Stimulated activated CD4-positive, alpha-beta T cell treated with anti-CD3 and anti-CD28 coated beads, Interleukin-1b, Interleukin-23, amount 100 ng/mL, for 1 hour (primary cell): ENCODE results near the gene TCAF1.
A peak's percentile ranks its signal among the peaks of the same experiment; 100 is the strongest.
"Not testable (repeated sequence)": the region's sequence is repeated elsewhere in the genome, so short reads cannot be mapped to it uniquely, and the experiment has no call there.

ENCODE experiments used
- DNase-seq, 2 donors: peaks; one replicate each; pipeline ENCODE4 v3.0.0-alpha.2; 2020; ENCODE audit warnings: low read depth in 2 of 2

The TCAF1 gene

DNA sequence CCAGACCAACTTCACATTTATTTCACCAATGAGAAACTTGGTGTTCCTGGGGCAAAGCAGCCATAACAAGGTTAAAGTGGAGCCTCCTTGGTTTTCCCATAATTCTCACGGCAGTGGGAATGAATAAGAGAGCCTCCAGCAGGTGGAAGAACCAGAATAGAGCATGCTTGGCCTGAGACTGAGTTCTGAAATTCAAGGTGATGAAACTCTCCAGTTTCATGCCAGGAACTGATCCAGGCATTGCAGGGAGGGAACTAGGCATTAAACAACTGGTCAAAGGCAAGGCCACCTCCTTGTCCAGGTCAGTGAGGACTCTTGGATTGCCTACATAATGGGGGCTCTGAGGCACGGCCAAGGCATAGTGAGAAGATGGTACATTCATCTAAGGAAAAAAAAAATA lies 44.0 kb downstream of the TCAF1 start:
- not testable (repeated sequence) for DNase-seq

DNA sequence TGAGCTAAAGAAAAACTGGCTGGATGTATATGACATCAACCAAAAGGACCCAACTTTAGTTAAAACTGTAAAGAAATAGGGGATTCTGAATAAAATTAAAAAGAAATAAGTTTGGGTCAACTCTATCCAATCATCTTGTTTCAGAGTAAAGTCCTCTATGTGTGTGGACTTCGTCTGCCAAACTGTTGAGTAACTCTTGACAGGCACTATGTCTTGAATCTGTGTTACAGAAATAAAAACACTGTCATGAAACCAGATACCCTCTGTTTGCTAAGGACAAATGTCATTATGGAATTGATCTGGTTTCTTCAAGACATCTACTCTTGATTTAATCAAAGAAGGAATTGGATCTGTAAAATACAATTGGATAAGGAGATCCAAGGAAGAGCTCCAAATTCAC lies 46.5 kb downstream of the TCAF1 start:
- DNase-seq, result not testable (repeated sequence)

DNA sequence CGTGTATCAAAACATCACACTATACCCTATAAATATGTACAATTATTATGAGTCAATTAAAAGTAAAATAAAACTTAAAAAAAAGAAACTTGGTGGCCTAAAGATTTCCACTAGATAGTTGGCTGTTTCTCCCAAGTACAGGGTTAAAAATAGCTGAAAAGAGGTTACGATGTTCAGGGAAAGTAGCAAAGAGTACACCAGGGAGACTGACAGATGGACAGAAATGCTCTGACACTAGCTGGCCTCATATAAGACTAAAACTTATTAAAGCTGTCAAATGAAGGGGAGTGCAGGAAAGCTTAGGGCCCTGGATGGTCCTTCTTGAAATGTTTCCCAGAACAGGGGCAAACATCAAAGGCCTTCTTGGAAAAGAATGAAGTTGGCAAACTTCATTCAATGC lies 51.3 kb downstream of the TCAF1 start:
- DNase-seq, result no peak

DNA sequence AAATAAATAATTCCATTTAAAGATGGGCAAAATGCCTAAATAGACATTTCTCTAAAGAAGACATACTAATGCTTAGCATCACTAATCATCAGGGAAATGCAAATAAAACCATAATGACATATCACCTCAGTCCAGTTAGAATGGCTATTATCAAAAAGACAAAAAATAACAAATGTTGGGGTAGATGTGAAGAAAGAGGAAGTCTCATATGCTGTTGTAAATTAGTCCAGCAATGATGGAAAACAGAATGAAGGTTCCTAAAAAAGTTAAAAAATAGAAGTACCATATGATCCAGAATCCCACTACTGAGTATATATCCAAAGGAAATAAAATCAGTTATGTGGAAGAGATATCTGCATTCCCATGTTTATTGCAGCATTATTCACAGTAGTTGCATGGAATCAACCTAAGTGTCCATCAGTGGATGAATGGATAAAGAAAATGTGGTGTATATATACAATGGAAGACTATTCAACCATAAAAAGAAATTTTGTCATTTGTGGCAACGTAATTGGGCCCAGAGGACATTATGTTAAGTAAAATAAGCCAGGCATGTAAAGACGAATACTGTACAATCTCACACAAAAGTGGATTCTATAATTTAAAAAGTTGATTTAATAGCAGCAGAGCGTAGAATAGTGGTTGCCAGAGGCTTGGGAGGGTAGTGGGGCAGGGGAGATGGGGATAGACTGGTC lies 52.0 kb downstream of the TCAF1 start:
- no peak for DNase-seq

DNA sequence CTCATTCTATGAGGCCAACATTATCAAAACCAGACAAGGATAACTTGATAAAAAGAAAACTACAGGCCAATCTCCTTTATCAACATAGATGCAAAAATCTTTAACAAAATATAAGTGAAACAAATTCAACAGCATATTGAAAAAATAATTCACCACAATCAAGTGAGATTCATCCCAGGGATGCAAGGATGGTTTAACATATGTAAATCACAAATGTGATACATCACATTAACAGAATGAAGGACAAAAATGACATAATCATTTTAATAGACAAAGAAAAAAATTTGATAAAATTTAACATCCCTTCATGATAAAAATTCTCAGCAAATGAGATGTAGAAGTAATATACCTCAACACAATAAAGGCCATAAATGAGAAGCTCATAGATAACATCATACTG lies 53.8 kb downstream of the TCAF1 start:
- DNase-seq, result no peak

DNA sequence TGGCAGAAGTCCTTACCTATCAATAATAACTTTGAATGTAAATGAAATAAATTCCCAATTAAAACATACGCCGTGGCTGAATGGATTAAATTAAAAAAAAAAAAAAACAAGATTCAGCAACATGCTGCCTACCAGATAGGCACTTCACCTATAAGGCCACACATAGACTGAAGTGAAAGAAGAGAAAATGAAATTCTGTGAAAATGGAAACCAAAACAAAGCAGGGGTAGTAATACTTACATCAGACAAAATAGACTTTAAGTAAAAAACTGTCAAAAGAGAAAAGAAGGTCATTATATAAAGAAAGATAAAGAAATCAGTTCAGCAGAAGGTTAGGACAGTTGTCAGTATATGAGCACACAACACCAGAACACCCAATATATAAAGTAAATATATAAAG lies 55.3 kb downstream of the TCAF1 start:
- no peak for DNase-seq

DNA sequence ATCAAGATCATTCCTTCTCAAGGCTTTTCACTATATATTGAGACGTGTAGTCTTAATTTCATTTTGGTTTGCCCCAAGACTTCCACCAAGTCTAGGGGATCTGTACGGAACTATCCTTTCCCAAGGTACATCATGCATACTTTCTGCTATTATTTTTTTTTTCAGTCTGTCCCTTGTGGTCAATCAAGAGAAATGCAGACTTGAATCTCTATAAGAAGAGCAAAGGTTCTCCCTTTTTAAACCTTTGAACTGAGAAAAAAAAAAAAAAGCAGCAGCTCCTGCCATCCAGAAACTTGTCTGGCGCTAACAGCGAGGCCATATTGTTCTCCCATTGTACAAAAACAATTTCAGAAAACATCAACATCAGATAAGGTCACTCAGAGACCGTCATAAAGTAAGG lies 60.3 kb downstream of the TCAF1 start:
- not testable (repeated sequence) for DNase-seq

DNA sequence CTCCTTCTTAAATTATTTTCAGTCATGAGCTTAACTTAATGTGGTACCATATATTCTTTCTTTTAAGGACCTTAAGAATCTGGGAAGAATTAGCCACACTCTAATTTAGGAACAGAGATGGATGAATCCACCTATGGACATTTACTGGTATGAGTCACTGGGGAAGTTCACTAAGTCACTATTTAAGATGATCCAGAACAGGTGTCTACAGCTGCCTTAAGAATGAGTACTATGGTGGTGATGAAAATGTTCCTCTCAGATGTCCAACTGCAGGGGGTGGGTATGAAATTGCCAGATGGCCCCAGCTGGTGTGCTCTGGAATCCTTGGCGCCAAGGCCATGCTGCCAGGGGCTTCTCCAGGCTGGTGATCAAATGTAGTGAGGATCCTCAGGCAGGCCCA lies 61.9 kb downstream of the TCAF1 start:
- DNase-seq, result not testable (repeated sequence)

DNA sequence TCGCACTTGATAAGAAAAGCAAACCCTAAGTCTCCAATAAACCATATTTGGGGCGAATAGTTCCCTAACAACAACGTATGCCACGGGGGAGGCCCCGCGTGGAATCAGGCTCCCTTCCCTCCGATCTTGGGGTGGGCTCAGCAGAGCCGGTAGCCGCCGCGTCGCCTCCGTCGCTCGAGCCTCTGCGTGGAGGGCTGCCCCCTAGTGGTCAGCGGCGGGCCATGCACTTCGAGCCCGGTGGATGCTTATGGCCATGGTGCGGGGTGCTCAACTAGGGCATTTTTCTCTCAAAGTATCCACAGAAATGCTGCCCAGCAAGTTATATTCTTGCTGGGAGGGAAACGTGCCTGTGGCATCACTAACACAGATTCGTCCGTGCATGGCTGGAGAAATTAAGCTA lies 64.8 kb downstream of the TCAF1 start:
- peak; percentile 85 to 98 for DNase-seq

DNA sequence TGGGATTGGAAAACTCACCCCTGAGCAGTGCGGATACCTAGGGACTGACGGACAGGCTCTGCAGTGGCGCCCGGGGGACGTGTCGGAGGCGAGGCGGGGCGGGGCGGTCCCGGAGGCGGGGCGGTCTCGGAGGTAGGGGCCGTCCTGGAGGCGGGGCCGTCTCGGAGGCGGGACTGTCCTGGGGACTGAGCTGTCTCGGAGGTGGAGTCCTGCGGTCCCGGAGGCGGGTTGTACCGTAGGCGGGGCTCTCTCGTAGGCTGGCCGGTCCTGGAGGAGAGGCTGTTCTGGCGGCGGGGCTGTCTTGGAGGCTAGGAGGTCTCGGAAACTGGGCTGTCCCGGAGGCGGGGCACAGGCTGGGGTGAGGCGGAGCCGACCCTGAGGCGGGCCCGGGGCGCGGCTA lies 65.4 kb downstream of the TCAF1 start:
- DNase-seq, result peak; percentile 82 to 84

DNA sequence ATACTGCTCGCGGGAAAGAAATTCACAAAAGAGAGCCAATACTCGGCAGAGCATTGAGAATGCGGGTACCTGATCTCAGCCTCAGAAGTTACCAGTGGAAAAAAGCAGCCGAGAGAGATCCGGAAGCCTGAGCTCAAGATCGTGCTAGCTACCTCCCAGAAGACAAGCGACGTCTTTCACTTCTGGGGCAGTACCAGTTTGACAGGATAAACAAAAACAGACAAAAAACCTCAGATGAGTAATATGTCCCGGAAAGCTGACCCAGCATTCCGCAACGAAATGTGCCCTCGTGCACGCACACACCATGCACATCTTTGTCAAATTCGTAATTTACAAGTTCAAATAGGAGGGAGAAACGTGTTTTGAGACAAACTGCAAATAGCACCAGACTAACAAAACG lies 65.9 kb downstream of the TCAF1 start:
- not testable (repeated sequence) for DNase-seq

DNA sequence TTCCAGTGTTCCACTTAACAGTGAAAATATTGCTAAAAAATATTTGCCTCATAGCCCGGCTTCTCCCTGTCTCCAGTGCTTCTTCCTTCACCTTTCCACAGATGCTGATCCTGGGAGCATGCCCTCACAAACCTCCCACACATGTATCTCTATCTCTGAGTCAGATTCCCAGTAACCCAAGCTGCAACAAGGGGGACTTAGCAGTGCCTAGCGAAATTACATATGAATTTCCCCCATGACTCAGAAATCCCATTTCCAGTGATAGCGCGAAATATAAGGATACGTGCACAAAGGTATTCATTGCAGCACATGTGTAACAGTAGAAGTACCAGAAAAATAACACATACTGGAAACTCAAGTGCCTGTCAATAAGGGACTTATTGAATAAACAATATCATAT lies 75.4 kb downstream of the TCAF1 start:
- not testable (repeated sequence) for DNase-seq

DNA sequence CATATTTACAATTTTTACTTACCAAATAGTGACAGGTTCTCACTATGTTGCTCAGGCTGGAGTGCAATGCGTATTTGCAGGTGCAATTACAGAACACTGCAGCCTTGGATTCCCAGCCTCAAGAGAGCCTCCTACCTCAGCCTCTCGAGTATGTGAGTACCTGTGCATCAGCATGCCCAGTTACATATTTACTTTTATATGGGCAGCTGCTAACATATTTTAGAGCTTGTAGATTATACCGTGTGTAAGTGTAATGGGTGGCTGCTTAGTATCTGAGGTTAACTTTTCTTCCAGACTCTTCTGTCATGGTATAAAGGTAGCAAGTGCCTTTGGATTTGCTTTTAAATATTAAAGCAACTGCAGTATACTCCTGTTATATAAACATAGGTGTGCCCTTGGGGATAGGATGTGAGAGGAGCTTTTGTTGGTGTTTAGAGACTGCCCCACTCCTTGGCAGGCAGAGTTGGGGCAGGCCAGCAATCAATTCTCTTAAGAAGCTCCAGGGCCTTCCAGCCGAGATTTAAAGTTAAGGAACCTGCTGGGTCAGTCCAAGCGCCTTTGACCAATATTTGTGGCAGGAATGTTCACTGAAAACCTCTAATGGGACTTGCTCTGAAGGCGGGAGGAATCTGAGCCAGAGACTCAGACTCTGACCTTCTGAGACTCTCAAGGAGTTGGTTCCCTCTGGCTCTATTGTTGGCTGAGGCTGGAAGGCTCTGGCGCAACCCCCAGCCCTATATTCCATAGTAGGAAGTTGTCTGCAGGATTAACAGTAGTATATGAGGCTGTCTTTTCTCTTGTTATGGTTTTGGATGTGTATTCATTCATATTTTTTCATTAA lies 77.5 kb downstream of the TCAF1 start:
- not testable (repeated sequence) for DNase-seq

DNA sequence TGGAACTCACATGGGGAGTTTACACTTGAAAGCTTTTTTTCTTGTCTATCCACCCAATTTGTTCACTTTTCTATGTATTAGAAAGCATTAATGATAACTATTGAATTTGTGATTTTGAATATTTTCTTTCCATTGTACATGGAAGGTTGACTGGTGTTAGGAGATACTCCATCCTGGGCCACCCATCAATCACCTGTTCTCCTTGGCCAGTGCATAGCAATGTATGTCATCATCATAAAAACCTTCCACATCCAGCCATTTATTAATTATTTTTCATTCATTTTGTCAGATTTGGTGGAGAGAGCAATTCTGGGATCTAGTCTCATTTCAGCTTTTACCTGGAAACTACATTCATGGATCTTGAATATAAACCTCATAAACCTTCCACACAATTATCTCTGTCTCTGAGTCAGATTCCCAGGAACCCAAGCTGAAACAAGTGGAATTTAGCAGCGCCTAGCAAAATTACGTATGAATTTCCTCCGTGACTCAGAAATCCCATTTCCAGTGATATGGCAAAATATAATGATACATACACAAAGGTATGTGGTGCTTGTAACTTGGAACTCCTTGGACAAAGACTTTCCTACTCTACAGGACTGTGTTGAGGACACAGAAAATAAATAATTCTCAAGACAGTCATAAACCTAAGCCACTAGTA lies 78.2 kb downstream of the TCAF1 start:
- not testable (repeated sequence) for DNase-seq

DNA sequence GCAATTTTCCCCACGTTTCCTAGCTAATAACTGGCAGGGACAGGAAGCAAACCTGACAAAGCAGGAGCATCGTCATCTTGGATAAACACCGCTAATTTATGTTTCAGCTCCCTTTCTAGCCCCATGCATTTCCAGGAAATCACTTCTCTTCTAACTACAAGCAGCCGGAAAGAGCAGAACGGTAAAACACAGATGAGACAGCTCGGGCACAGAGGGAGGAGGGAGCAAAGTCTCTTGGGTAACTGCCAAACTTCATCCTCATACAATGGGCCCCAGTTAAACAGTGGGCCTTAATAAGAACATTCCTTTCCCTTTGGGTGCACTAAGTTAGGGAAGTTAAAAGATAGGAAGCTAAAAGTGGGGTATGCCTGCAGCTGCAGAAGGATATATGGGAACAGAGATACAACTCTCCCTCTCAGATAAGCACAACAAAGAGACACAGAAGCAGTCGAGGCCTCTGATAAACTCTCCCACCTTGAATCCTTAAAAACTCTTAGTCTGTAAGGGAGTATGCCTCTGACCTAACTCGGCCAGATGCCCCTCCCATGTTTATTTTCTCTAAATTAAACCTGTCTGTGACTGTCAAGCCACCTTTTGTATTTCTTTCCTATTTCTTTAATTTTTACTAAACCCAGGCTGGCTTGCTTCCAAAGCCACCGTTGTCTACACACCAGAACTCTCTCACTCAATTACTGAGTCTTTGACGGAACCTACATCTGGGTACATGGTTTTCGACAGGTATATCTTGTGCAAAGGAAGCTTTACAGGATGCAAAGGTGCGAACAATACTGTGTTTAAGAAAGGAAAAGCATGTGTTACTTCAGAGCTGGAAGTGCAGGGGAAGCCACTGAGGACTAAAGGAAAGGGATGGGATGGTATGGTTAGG lies 80.3 kb downstream of the TCAF1 start:
- DNase-seq, result not testable (repeated sequence)

DNA sequence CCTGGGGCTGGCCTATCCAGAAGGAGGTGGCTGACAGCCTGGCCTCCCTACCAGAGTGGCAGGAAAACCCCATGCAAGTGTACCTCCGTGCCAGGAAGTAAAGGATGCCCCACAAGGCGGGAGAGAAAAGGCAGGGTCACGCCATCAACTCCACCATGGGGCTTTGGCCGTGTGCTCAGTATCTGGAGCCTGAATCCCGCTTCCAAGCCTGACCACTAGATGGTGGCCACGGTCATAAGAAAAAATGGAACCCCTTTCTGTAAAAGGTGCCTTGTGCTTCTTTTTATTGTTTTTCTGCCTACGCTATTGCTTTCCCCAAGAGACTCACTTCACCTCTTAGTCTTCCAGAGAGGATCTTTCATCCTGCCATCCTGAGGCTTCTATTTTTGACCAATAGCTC lies 84.1 kb downstream of the TCAF1 start:
- DNase-seq, result not testable (repeated sequence)

DNA sequence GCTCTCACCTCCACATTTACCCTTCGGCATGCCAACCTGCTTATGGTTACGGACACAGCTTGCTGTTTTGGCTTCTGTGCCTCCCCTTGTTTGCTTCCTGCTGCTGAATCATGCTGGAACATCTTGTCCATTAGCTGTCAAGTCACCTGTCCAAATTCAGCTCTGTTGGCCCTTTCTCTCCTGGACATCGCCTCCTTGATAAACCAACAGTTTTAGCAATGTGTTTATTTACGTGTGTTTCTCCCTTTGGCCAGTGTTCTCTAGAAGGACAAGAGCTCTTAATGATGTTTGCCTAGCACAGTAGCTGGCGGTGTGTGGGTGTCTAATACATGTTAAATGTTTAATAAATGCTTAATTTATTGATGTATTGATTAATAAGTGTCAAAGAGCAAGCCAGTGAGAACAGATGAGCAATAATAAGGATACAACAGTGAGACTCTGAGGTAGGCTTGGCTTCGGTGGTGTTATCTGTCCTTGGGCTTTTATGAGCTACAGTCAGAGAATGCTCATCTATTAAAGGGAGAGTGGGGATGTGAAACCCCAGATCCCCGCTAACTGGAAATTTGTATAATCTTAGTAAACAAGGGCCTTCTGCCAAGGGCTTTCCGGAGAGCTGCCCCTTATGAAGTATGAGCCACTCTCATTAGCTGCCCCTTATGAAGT lies 85.4 kb downstream of the TCAF1 start:
- DNase-seq, result not testable (repeated sequence)

DNA sequence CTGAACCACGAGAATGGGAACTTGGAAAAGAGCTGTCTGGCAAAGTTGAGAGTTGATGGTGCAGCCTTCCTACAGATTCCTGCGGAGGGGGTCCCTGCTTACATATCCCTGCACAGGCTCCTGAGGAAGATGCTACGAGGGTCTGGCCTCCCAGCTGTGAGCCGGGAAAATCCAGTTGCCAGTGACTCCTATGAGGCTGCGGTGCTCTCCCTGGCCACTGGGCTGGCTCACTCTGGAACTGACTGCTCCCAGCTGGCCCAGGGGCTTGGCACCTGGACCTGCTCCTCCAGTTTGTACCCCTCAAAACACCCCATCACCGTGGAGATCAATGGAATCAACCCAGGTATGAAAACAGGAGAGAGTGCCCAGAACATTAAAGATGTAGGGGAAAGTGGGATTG lies 91.3 kb downstream of the TCAF1 start:
- DNase-seq, result not testable (repeated sequence)

DNA sequence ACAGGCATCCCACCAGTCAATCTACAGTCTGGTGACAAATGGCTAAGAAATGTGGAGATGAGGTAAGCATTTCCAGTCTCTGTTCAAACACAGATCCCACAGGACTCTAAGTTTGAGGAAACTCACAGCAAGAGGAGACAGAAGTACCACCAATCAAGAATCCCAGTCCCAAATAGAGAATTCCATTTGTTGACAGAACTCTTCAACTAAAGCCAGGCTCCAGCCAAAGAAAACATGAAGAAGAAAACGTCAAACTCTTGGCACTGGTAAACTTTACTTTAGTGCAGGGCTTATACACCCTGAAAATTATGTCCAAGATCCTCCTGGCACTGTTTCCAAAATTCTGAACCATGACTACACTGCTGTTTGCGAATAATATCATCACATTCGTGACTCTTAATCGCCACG lies 95.3 kb downstream of the TCAF1 start:
- DNase-seq, result not testable (repeated sequence)
